B cell (primary cell): Measurements from ENCODE around the gene PTGFRN. TPM values are rescaled to one million over a fixed set of nuclear protein-coding genes. Genes with fewer than 3 reads are reported as not detected.

Experiments used
- ATAC-seq: fragments of 200-7000 bp; cut with Tn5 transposase; one replicate; pipeline ENCODE4 v1.10.0; 2021; ENCODE audit warnings: low read depth, mild to moderate bottlenecking, moderate number of reproducible peaks, moderate library complexity
- CTCF ChIA-PET: fragments of 350-600 bp; sonication (Branson Sonifier 250); formaldehyde crosslinking; loops from one replicate; lab custom pipeline; 2021; ENCODE audit warnings: antibody characterized with exemption, inconsistent platforms; lab: Charles Lee
- POLR2A ChIA-PET: fragments of 350-600 bp; sonication (Branson Sonifier 250); formaldehyde crosslinking; loops from one replicate; lab custom pipeline; 2021; ENCODE audit warnings: antibody characterized with exemption; lab: Charles Lee
- DNase-seq: peaks from one replicate; pipeline ENCODE4 v3.0.0; 2013
- H2AFZ ChIP-seq: 2 replicates; pipeline ENCODE4 v1.6.1; 2012; ENCODE audit warnings: mild to moderate bottlenecking, low read depth, low read length; ENCODE audit not compliant: insufficient read depth, poor library complexity, severe bottlenecking
- H3K27ac ChIP-seq, 2 donors: 1 replicate in 1 of 2; 2 replicates in 1 of 2; pipeline ENCODE4 v1.5.1; 2012 to 2013; ENCODE audit warnings: low read length in 2 of 2, mild to moderate bottlenecking in 2 of 2, moderate library complexity in 1 of 2
- H3K27me3 ChIP-seq, 4 experiments: fragments of 200-600 bp in 1 of 4; sonication (generic) in 1 of 4; replicated peaks in 1 of 4; 1 replicate in 2 of 4; 2 replicates in 2 of 4; pipeline versions ENCODE4 v1.6.1 to v1.7.0; 2013 to 2016; ENCODE audit warnings: low read length in 3 of 4, mild to moderate bottlenecking in 2 of 4, mixed read lengths in 1 of 4, moderate library complexity in 1 of 4; ENCODE audit not compliant: insufficient read depth in 4 of 4, control insufficient read depth in 3 of 4; ENCODE audit errors: control extremely low read depth in 1 of 4
- H3K36me3 ChIP-seq, 2 experiments: replicated peaks in 1 of 2; 1 replicate in 1 of 2; 2 replicates in 1 of 2; pipeline versions ENCODE4 v1.6.1 to v1.7.1; 2013; ENCODE audit warnings: low read length in 1 of 2; ENCODE audit not compliant: insufficient read depth in 2 of 2, control insufficient read depth in 1 of 2; ENCODE audit errors: control extremely low read depth in 1 of 2, extremely low read depth in 1 of 2
- H3K4me1 ChIP-seq, 2 donors: fragments of 200-600 bp in 1 of 2; sonication (generic) in 1 of 2; 1 replicate in 1 of 2; 2 replicates in 1 of 2; pipeline versions ENCODE4 v1.5.1 to v1.6.1; 2013 to 2017; ENCODE audit warnings: low read length in 2 of 2; ENCODE audit not compliant: control insufficient read depth in 2 of 2, insufficient read depth in 2 of 2
- H3K4me2 ChIP-seq: replicated peaks from 2 replicates; pipeline ENCODE3; 2012; ENCODE audit warnings: mild to moderate bottlenecking, low read depth, low read length; ENCODE audit not compliant: poor library complexity, severe bottlenecking
- H3K4me3 ChIP-seq, 5 experiments: fragments of 200-600 bp in 1 of 5; sonication (generic) in 1 of 5; 1 replicate in 3 of 5; 2 replicates in 2 of 5; pipeline versions ENCODE4 v1.5.1 to v1.7.0; 2011 to 2016; ENCODE audit warnings: low read length in 4 of 5, mild to moderate bottlenecking in 4 of 5, low read depth in 2 of 5, control low read depth in 1 of 5, moderate library complexity in 1 of 5; ENCODE audit not compliant: insufficient read depth in 1 of 5; ENCODE audit errors: control extremely low read depth in 1 of 5, extremely low read depth in 1 of 5
- H3K79me2 ChIP-seq: fragments of 200-600 bp; sonication (generic); one replicate; pipeline ENCODE4 v1.6.0; 2016; ENCODE audit warnings: low read length; ENCODE audit not compliant: control insufficient read depth, insufficient read depth
- H3K9ac ChIP-seq: fragments of 200-600 bp; sonication (generic); 2 replicates; pipeline ENCODE4 v1.6.1; 2017; ENCODE audit warnings: mild to moderate bottlenecking, low read length, moderate library complexity
- H3K9me3 ChIP-seq, 3 donors: one replicate each; pipeline versions ENCODE4 v1.6.1 to v1.7.1; 2013; ENCODE audit warnings: low read length in 2 of 3; ENCODE audit not compliant: control insufficient read depth in 2 of 3, insufficient read depth in 1 of 3; ENCODE audit errors: control extremely low read depth in 1 of 3
- H4K20me1 ChIP-seq: 2 replicates; pipeline ENCODE4 v1.6.0; 2012; ENCODE audit warnings: mild to moderate bottlenecking, low read length; ENCODE audit not compliant: insufficient read depth, control insufficient read depth, poor library complexity, severe bottlenecking
- H3K27ac Mint-ChIP-seq: one replicate; pipeline ENCODE4 v1.8.0; 2021; ENCODE audit warnings: mixed read lengths
- H3K27me3 Mint-ChIP-seq: one replicate; pipeline ENCODE4 v1.8.0; 2021; ENCODE audit warnings: mixed read lengths
- H3K4me1 Mint-ChIP-seq: one replicate; pipeline ENCODE4 v1.8.0; 2021; ENCODE audit warnings: mixed read lengths
- H3K4me3 Mint-ChIP-seq: one replicate; pipeline ENCODE4 v1.8.0; 2021; ENCODE audit warnings: mixed read lengths
- H3K9me3 Mint-ChIP-seq: one replicate; pipeline ENCODE4 v1.8.0; 2022; ENCODE audit warnings: mixed read lengths; ENCODE audit not compliant: insufficient read depth
- EZH2 ChIP-seq: IDR thresholded peaks from 2 replicates; pipeline ENCODE4 v1.6.1; 2012; ENCODE audit warnings: borderline replicate concordance, low read depth, mild to moderate bottlenecking, moderate library complexity, low read length; ENCODE audit not compliant: insufficient read depth, poor library complexity, severe bottlenecking
- WGBS: methylation state at CpG from one replicate; pipeline ENCODE4 v1.1.5; 2013; ENCODE audit warnings: missing lambda C conversion rate; ENCODE audit not compliant: insufficient coverage; 5-methylcytosine and 5-hydroxymethylcytosine counted together
- intact Hi-C: fragments of 100-400 bp; cut with micrococcal nuclease; formaldehyde crosslinking; loops from one replicate; pipeline ENCODE4 v1.10.0; 2022
- polyA plus RNA-seq: library from polyadenylated mRNA; depleted of rRNA; stranded (reverse); fragments of >200 nt; gene quantifications from 2 replicates; pipeline ENCODE4 v1.2.3, GENCODE V29; 2012
- total RNA-seq, 2 donors: library from RNA; stranded (reverse); fragments of 120-200 nt in 1 of 2; gene quantifications; 1 replicate in 1 of 2; 2 replicates in 1 of 2; pipeline versions ENCODE4 v1.2.3 to v1.2.4, GENCODE V29; 2013 to 2022
- TF ChIP-seq, protein P1 (sequence below): fragments of 200-600 bp; IDR thresholded peaks from one replicate; pipeline ENCODE4 v1.8.0; 2022; ENCODE audit warnings: antibody characterized with exemption, mild to moderate bottlenecking

The PTGFRN gene
- total and polyA plus RNA-seq, 2 donors (not counting 1 experiment from before 2014, with no cell fraction given), result 0.17 TPM; not detected in 1

DNA sequence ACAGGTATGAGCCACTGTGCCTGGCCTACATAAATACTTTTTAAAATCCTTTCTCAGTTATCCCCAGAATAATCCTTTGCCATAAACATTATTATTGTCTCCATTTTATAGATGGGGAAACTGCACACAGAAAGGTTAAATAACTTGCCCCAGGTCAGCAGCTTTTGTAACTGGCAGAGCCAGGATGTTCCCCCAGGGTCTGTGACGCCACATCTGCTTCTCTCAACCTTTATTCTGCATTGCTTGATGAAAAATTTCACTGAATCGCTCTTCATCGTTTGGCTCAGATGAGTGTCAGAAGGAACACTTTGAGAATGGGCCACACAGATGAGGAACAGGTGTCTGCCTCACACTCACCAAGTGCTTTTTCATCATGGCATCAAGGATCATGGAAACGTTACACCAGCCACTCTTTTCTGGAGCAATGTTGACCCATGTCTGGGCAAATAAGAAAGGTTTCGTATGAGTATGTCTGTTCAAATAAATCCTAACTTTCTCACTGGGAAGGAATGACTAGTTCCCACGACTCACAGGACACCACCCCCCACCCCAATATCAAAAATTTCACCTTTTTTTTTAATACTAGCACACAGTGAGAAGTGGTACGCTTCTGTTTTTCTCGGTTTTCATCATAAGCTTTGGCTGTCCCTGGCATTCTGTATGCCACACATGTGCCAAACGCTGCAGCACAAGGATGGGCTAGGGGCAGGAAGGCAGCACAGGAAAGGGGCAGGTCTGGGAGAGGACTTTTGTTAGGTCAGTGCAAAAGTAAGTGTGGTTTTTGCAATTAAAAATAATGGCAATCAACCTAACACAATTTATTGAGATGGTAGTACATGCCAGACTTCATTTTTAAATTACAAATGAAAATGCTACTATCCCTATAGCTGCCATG lies 9.0 kb upstream of the PTGFRN start:
- no peaks in the 10 kb centered on the region for H3K27me3 ChIP-seq
- CTCF ChIA-PET, result no interaction called here

DNA sequence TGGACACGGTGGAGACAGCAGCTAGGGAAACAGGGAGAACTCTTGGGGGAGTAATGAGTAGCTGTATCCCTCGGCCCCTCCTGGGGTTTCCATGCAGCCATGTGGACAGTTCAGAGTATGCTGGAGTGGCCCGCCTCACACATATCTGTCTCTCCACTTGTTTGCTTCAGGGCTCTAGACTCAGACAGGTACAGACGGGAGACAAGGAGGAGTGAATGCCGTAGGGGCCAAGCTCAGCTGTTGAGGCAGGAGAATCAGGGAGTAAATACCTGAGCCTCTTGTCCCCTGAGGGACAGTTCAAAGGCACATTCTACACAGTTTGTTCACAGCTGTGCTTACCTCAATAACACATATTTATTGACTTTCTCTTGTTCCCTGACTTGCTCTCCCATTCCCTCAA lies 7.7 kb upstream of the PTGFRN start:
- DNase-seq (no peak), ATAC-seq (no peak)
- Histone ChIP-seq H3K9me3 (no peaks in the 10 kb centered on the region), H3K27me3 (no peaks in the 10 kb centered on the region), H3K4me1 (no peaks in the 10 kb centered on the region), H3K36me3 (no peaks in the 10 kb centered on the region), H4K20me1 (no peaks in the 10 kb centered on the region), H3K4me3 (no peak overlapping the region), H2AFZ (no peak overlapping the region), H3K9ac (no peak overlapping the region), H3K79me2 (no peaks in the 10 kb centered on the region), H3K27ac (no peak overlapping the region), H3K4me2 (no peak overlapping the region)
- ChIA-PET CTCF (no interaction called here), POLR2A (no interaction called here)
- H3K9me3 Mint-ChIP-seq, result peaks cover 4% of the 10 kb centered on the region
- H3K4me3 Mint-ChIP-seq, result no peak overlapping the region
- H3K27ac Mint-ChIP-seq, result no peak overlapping the region
- H3K27me3 Mint-ChIP-seq, result peaks cover 20% of the 10 kb centered on the region
- intact Hi-C loops, result no loop called here
- TF ChIP-seq, protein P1, sequence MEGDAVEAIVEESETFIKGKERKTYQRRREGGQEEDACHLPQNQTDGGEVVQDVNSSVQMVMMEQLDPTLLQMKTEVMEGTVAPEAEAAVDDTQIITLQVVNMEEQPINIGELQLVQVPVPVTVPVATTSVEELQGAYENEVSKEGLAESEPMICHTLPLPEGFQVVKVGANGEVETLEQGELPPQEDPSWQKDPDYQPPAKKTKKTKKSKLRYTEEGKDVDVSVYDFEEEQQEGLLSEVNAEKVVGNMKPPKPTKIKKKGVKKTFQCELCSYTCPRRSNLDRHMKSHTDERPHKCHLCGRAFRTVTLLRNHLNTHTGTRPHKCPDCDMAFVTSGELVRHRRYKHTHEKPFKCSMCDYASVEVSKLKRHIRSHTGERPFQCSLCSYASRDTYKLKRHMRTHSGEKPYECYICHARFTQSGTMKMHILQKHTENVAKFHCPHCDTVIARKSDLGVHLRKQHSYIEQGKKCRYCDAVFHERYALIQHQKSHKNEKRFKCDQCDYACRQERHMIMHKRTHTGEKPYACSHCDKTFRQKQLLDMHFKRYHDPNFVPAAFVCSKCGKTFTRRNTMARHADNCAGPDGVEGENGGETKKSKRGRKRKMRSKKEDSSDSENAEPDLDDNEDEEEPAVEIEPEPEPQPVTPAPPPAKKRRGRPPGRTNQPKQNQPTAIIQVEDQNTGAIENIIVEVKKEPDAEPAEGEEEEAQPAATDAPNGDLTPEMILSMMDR, result no peak
- TF ChIP-seq EZH2, result no peak
- H3K4me1 Mint-ChIP-seq, result no peaks in the 10 kb centered on the region
- WGBS, result 100% methylated on average over 3 of the region's 5 CpGs

More for the DNA sequence above, 9.0 kb upstream of the PTGFRN start:
- H3K9me3 Mint-ChIP-seq, result peaks cover 4% of the 10 kb centered on the region
- Histone ChIP-seq H3K4me3 (no peak overlapping the region), H3K36me3 (no peaks in the 10 kb centered on the region), H3K79me2 (no peaks in the 10 kb centered on the region), H3K9me3 (peaks cover 0 to 4% (median 0%) of the 10 kb centered on the region in 3 donors), H3K4me2 (no peak overlapping the region), H4K20me1 (no peaks in the 10 kb centered on the region), H2AFZ (no peak overlapping the region), H3K4me1 (no peaks in the 10 kb centered on the region), H3K27ac (no peak overlapping the region), H3K9ac (no peak overlapping the region)
- POLR2A ChIA-PET, result no interaction called here
- no peak for TF ChIP-seq EZH2
- TF ChIP-seq, protein P1, result no peak
- ATAC-seq (no peak), DNase-seq (no peak)
- no peak overlapping the region for H3K4me3 Mint-ChIP-seq
- WGBS, result 89% methylated on average over 7 of the region's 9 CpGs
- no peak overlapping the region for H3K27ac Mint-ChIP-seq
- H3K27me3 Mint-ChIP-seq, result peaks cover 16% of the 10 kb centered on the region
- no peaks in the 10 kb centered on the region for H3K4me1 Mint-ChIP-seq
- intact Hi-C loops, result no loop called here
